Omental fat pad (tissue), 4 donors: ENCODE measurements around the gene SSPN. TPM values are rescaled to one million over a fixed set of nuclear protein-coding genes. Genes with fewer than 3 reads are reported as not detected.

Experiments
- ATAC-seq: fragments of 150-250 bp; one replicate; pipeline ENCODE4 v1.9.1; 2016; ENCODE audit warnings: mild to moderate bottlenecking, moderate library complexity; ENCODE audit not compliant: low FRiP score
- DNase-seq: peaks from one replicate; pipeline ENCODE4 v3.0.0-alpha.2; 2019; ENCODE audit warnings: low spot score
- CTCF ChIP-seq, 3 donors: fragments of 450-650 bp; IDR thresholded peaks; one replicate each; pipeline ENCODE4 v1.5.1; 2016 to 2017; ENCODE audit warnings: antibody characterized with exemption in 3 of 3, mild to moderate bottlenecking in 3 of 3, moderate library complexity in 2 of 3
- total RNA-seq, 4 donors: library from RNA; depleted of rRNA; stranded (reverse); fragments of >200 nt; gene quantifications; one replicate each; pipeline ENCODE4 v1.1.0, GENCODE V29; 2016

SSPN gene
- total RNA-seq, 4 donors from 2014 or later = 14.1 to 20.2 (median 16.1) TPM

- ATAC-seq (no peak), DNase-seq (no peak)
- no peak for TF ChIP-seq CTCF (IDR thresholded peaks at IDR 0.05)
These were observed 22.8 kb upstream of the SSPN start for GRCh38 chr12:26172539-26172938.

- no peak for DNase-seq
- no peak for TF ChIP-seq CTCF (IDR thresholded peaks at IDR 0.05)
- ATAC-seq = no peak
These were observed 22.3 kb upstream of the SSPN start for GRCh38 chr12:26172946-26173552.

GRCh38 chr12:26176725-26177124 is 18.6 kb upstream of the SSPN start:
- TF ChIP-seq CTCF (IDR thresholded peaks at IDR 0.05) = no peak
- DNase-seq (no peak), ATAC-seq (no peak)

- TF ChIP-seq CTCF (IDR thresholded peaks at IDR 0.05) = no peak
- no peak for DNase-seq
These were observed 18.1 kb upstream of the SSPN start for GRCh38 chr12:26177283-26177682.

GRCh38 chr12:26179826-26180225 is 15.5 kb upstream of the SSPN start:
- DNase-seq (no peak), ATAC-seq (no peak)
- no peak for TF ChIP-seq CTCF (IDR thresholded peaks at IDR 0.05)

More at GRCh38 chr12:26177283-26177682, 18.1 kb upstream of the SSPN start:
- ATAC-seq = no peak

GRCh38 chr12:26182377-26182776 is 13.0 kb upstream of the SSPN start:
- ATAC-seq (no peak), DNase-seq (no peak)
- no peak for TF ChIP-seq CTCF (IDR thresholded peaks at IDR 0.05)

GRCh38 chr12:26185532-26186320 is 9.6 kb upstream of the SSPN start:
- ATAC-seq (no peak), DNase-seq (no peak)
- no peak for TF ChIP-seq CTCF (IDR thresholded peaks at IDR 0.05)
